ENCODE results near the gene HNF4A.

HNF4A gene

GRCh38 chr20:44424039-44424495, 68.6 kb downstream of the HNF4A start:
- DNase-seq (ENCODE audit: low read depth in 2 of 3, low spot score in 2 of 3), result no peak

DNA sequence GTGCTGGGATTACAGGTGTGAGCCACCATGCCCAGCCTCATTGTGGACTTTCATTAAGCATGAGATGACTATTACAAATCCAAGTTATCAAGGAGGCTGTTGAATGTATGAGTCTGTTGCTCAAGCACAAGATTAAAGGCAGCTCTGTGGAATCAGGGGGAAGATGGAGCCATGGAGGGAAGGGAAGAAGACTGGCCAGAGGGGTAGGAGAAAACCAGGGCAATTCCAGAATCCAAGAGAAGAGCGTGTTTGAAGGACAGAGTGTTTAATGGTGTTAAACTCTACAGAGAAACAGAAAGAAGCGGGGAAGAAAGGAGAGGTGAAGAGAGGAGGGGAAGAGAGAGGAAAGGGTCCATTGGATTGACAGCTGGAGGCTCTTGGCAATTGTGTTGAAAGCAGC, 70.4 kb downstream of the HNF4A start:
- no peak for DNase-seq (ENCODE audit: low read depth in 2 of 3, low spot score in 2 of 3)

- DNase-seq (ENCODE audit: low read depth in 2 of 3, low spot score in 2 of 3), result no peak
These were observed 71.6 kb downstream of the HNF4A start for GRCh38 chr20:44426879-44427790.

- DNase-seq (ENCODE audit: low read depth in 2 of 3, low spot score in 2 of 3), result no peak
These were observed 72.3 kb downstream of the HNF4A start for GRCh38 chr20:44427804-44428173.

GRCh38 chr20:44428174-44429016, 72.9 kb downstream of the HNF4A start:
- DNase-seq (ENCODE audit: low read depth in 2 of 3, low spot score in 2 of 3), result no peak

DNA sequence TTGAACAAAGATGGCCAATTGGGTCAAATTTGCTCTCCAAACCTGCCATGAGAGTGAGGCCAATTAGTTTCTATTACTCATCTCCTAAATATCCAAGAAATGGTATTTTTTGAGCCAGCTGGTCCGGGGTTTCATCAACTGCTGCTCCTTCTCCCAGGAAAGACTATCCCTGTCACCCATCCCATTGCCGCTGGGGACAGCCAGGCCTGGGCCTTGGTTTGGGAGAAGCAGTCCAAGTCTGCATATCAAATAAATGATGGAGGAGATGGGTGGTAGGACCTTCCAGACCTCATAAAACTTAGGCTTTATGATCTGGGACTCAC, 73.5 kb downstream of the HNF4A start:
- DNase-seq (ENCODE audit: low read depth in 2 of 3, low spot score in 2 of 3), result no peak

DNA sequence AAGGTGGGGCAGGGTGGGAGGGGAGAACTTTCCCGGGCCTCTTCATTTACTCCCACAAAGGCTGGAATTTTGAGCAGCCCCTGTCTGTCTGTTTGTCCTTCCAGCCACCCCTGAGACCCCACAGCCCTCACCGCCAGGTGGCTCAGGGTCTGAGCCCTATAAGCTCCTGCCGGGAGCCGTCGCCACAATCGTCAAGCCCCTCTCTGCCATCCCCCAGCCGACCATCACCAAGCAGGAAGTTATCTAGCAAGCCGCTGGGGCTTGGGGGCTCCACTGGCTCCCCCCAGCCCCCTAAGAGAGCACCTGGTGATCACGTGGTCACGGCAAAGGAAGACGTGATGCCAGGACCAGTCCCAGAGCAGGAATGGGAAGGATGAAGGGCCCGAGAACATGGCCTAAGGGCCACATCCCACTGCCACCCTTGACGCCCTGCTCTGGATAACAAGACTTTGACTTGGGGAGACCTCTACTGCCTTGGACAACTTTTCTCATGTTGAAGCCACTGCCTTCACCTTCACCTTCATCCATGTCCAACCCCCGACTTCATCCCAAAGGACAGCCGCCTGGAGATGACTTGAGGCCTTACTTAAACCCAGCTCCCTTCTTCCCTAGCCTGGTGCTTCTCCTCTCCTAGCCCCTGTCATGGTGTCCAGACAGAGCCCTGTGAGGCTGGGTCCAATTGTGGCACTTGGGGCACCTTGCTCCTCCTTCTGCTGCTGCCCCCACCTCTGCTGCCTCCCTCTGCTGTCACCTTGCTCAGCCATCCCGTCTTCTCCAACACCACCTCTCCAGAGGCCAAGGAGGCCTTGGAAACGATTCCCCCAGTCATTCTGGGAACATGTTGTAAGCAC, 74.1 kb downstream of the HNF4A start:
- DNase-seq (ENCODE audit: low read depth in 2 of 3, low spot score in 2 of 3), result no peak

GRCh38 chr20:44430270-44431065, 75.0 kb downstream of the HNF4A start:
- DNase-seq (ENCODE audit: low read depth in 2 of 3, low spot score in 2 of 3), result no peak

- DNase-seq (ENCODE audit: low read depth in 2 of 3, low spot score in 2 of 3), result no peak
These were observed 75.6 kb downstream of the HNF4A start for GRCh38 chr20:44431118-44431501.

GRCh38 chr20:44431502-44432234, 76.2 kb downstream of the HNF4A start:
- no peak for DNase-seq (ENCODE audit: low read depth in 2 of 3, low spot score in 2 of 3)

- DNase-seq (ENCODE audit: low read depth in 2 of 3, low spot score in 2 of 3), result no peak
These were observed 77.4 kb downstream of the HNF4A start for GRCh38 chr20:44432618-44433577.

GRCh38 chr20:44433751-44434538, 78.4 kb downstream of the HNF4A start:
- no peak for DNase-seq (ENCODE audit: low read depth in 2 of 3, low spot score in 2 of 3)

DNA sequence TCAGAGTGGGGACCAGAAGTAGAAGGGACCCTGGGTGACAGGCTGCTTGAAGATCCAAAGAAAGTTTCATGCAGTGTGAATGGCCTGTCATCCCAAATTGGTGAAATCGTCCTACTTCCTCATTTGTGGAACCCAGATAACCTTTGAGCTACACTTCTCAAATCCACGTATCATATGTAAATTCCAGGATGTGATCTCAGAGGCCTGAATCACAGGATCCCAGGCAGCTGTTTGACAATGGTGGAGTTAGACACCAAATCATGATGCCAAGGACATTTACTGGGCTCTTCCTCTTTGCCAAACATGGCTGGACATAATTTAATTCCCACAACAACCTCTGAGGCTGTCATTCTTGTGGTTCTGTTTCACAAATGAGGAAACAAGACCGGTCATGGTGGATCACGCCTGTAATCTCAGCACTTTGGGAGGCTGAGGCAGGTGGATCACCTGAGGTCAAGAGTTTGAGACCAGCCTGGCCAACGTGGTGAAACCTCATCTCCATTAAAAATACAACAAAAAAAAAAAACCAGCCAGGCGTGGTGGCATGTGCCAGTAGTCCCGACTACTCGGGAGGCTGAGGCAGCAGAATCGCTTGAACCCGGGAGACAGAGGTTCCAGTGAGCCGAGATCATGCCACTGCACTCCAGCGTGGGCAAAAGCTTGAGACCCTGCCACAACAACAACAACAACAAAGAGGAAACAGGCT, 80.3 kb downstream of the HNF4A start:
- DNase-seq (ENCODE audit: low read depth in 2 of 3, low spot score in 2 of 3), result no peak

DNA sequence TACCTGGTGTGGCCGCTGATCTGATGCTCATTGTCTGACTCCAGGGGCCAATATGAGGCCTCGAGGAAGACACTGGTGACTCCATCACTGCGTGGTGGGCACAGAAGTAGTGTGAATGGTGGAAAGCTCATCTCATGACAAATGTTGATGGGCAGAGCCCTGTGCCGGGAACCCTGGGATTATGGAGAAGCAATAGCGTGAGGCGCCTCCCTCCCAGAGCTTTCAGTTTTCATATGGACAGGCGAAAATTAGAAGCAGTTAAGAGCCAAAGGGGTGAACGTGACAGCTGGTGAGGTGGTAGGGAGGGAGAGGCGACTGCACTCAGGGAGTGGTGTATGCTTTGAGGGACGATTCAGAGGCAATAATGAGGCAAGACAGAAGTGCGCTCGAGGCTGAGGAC, 80.9 kb downstream of the HNF4A start:
- no peak for DNase-seq (ENCODE audit: low read depth in 2 of 3, low spot score in 2 of 3)

GRCh38 chr20:44437497-44437896, 82.0 kb downstream of the HNF4A start:
- DNase-seq (ENCODE audit: low read depth in 2 of 3, low spot score in 2 of 3), result no peak

- no peak for DNase-seq (ENCODE audit: low read depth in 2 of 3, low spot score in 2 of 3)
These were observed 83.3 kb downstream of the HNF4A start for GRCh38 chr20:44438782-44439181.

DNA sequence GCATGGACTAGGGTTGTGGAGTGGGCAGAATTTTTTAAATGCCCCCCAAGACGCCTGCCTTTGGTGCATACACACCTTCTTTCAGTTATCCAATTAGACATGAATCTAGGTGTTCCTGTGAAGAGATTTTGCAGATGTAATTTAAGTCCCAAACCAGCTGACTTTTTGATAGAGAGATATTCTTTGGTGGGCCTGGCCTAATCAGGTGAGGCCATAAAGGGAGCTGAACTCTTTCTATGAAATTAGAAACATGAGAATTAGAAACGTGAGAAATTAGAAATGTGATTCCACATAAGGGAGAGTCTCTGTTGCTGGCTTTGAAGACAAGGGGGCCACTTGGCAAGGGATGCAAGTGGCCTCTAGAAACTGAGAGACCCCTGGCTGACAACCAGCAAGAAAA, 83.8 kb downstream of the HNF4A start:
- no peak for DNase-seq (ENCODE audit: low read depth in 2 of 3, low spot score in 2 of 3)

Data from activated CD8-positive, alpha-beta memory T cell treated with anti-CD3 and anti-CD28 coated beads for 48 hours (primary cell).